Stimulated activated CD8-positive, alpha-beta memory T cell treated with anti-CD3 and anti-CD28 coated beads, Interleukin-7, amount 100 ng/mL, for 4 hours (primary cell): ENCODE results near the gene PCDH17.

ENCODE experiments used
- DNase-seq, 2 donors: peaks; one replicate each; pipeline ENCODE4 v3.0.0-alpha.2; 2020; ENCODE audit warnings: low read depth in 2 of 2

PCDH17 gene

GRCh38 chr13:57636816-57637215 is 5.3 kb downstream of the PCDH17 start:
- no peak for DNase-seq

- no peak for DNase-seq
Observed at GRCh38 chr13:57637515-57637914, 6.0 kb downstream of the PCDH17 start.

- DNase-seq: no peak
Observed at GRCh38 chr13:57638186-57638890, 6.8 kb downstream of the PCDH17 start.

GRCh38 chr13:57640607-57641006 is 9.1 kb downstream of the PCDH17 start:
- no peak for DNase-seq

- no peak for DNase-seq
Observed at GRCh38 chr13:57641051-57641450, 9.5 kb downstream of the PCDH17 start.

- DNase-seq: no peak
Observed at GRCh38 chr13:57644106-57644505, 12.6 kb downstream of the PCDH17 start.

- no peak for DNase-seq
Observed at GRCh38 chr13:57653229-57653989, 21.9 kb downstream of the PCDH17 start.

- DNase-seq: no peak
Observed at GRCh38 chr13:57665481-57665880, 33.9 kb downstream of the PCDH17 start.

- no peak for DNase-seq
Observed at GRCh38 chr13:57666131-57666953, 34.8 kb downstream of the PCDH17 start.

- no peak for DNase-seq
Observed at GRCh38 chr13:57672168-57672567, 40.6 kb downstream of the PCDH17 start.

- DNase-seq: no peak
Observed at GRCh38 chr13:57673197-57673596, 41.7 kb downstream of the PCDH17 start.

- DNase-seq: no peak
Observed at GRCh38 chr13:57675526-57675925, 44.0 kb downstream of the PCDH17 start.

- no peak for DNase-seq
Observed at GRCh38 chr13:57680609-57681008, 49.1 kb downstream of the PCDH17 start.

GRCh38 chr13:57682128-57682716 is 50.7 kb downstream of the PCDH17 start:
- no peak for DNase-seq

- DNase-seq: no peak
Observed at GRCh38 chr13:57698851-57699250, 67.3 kb downstream of the PCDH17 start.

- no peak for DNase-seq
Observed at GRCh38 chr13:57704031-57704430, 72.5 kb downstream of the PCDH17 start.

GRCh38 chr13:57716295-57716694 is 84.8 kb downstream of the PCDH17 start:
- no peak for DNase-seq

- DNase-seq: no peak
Observed at GRCh38 chr13:57724486-57725272, 93.1 kb downstream of the PCDH17 start.

- no peak for DNase-seq
Observed at GRCh38 chr13:57725480-57725879, 93.9 kb downstream of the PCDH17 start.

GRCh38 chr13:57726981-57727380 is 95.4 kb downstream of the PCDH17 start:
- DNase-seq: no peak

GRCh38 chr13:57734306-57734705 is 102.8 kb downstream of the PCDH17 start:
- no peak for DNase-seq
